Ishikawa (cell line): Measurements from ENCODE around the gene PRR12.

ENCODE experiments used
- CEBPB ChIP-seq: IDR thresholded peaks from 2 replicates; pipeline ENCODE4 v1.6.1; 2012
- CREB1 ChIP-seq: IDR thresholded peaks from 2 replicates; pipeline ENCODE4 v1.6.1; 2012; ENCODE audit warnings: low read depth
- EGR1 ChIP-seq: IDR thresholded peaks from 2 replicates; pipeline ENCODE4 v1.6.1; 2012
- EP300 ChIP-seq: IDR thresholded peaks from 2 replicates; pipeline ENCODE4 v1.6.1; 2012; ENCODE audit warnings: borderline replicate concordance
- FOXM1 ChIP-seq: IDR thresholded peaks from 2 replicates; pipeline ENCODE4 v1.6.1; 2012; ENCODE audit warnings: low read depth, borderline replicate concordance
- NFIC ChIP-seq: IDR thresholded peaks from 2 replicates; pipeline ENCODE4 v1.6.1; 2012
- RAD21 ChIP-seq: IDR thresholded peaks from 2 replicates; pipeline ENCODE4 v1.6.1; 2012; ENCODE audit warnings: low read depth
- TAF1 ChIP-seq: IDR thresholded peaks from 2 replicates; pipeline ENCODE4 v1.6.1; 2012; ENCODE audit warnings: low read depth, mild to moderate bottlenecking
- TCF12 ChIP-seq: IDR thresholded peaks from 2 replicates; pipeline ENCODE4 v1.6.1; 2012; ENCODE audit warnings: low read depth
- YY1 ChIP-seq: IDR thresholded peaks from 2 replicates; pipeline ENCODE4 v1.6.1; 2012; ENCODE audit warnings: low read depth
- ZBTB7A ChIP-seq: IDR thresholded peaks from 2 replicates; pipeline ENCODE4 v1.6.1; 2012; ENCODE audit warnings: low read depth
- TF ChIP-seq, protein P1 (sequence below): IDR thresholded peaks from 2 replicates; pipeline ENCODE4 v1.6.1; 2012; ENCODE audit warnings: low read depth, mild to moderate bottlenecking
- TF ChIP-seq, protein P2 (sequence below): IDR thresholded peaks from 2 replicates; pipeline ENCODE4 v1.6.1; 2012
- TF ChIP-seq, protein P3 (sequence below): IDR thresholded peaks from 2 replicates; pipeline ENCODE4 v1.6.1; 2012

DNA sequence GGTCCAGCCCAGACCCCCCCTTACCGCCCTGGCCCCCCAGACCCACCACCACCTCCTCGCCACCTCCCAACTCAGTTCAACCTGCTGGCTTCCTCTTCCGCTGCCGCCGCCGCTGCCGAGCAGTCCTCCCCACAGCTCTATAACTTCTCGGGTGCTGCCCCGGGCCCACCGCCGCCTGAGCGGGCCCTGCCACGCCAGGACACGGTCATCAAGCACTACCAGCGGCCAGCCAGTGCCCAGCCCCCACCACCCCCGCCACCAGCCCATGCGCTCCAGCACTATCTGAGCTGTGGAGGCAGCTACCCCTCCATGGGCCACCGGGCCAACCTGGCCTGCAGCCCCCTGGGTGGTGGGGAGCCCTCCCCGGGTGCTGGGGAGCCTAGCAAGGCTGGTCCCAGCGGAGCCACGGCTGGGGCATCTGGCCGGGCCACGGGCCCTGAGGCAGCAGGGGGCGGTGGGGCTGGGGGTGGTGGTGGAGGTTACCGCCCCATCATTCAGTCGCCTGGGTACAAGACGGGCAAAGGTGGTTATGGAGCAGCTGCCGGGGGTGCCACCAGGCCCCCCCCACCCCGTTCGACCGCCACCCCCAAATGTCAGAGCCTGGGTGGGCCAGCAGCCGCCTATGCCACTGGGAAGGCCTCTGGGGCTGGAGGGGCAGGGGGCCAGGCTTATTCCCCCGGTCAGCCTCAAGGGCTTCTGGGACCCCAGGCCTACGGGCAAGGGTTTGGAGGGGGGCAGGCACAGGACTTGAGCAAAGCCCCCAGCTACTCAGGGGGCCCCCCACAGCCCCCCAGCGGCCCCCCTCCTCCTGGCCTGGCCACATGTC, 4.2 kb downstream of the PRR12 start:
- no peak for TF ChIP-seq CREB1
- TF ChIP-seq, protein P1, sequence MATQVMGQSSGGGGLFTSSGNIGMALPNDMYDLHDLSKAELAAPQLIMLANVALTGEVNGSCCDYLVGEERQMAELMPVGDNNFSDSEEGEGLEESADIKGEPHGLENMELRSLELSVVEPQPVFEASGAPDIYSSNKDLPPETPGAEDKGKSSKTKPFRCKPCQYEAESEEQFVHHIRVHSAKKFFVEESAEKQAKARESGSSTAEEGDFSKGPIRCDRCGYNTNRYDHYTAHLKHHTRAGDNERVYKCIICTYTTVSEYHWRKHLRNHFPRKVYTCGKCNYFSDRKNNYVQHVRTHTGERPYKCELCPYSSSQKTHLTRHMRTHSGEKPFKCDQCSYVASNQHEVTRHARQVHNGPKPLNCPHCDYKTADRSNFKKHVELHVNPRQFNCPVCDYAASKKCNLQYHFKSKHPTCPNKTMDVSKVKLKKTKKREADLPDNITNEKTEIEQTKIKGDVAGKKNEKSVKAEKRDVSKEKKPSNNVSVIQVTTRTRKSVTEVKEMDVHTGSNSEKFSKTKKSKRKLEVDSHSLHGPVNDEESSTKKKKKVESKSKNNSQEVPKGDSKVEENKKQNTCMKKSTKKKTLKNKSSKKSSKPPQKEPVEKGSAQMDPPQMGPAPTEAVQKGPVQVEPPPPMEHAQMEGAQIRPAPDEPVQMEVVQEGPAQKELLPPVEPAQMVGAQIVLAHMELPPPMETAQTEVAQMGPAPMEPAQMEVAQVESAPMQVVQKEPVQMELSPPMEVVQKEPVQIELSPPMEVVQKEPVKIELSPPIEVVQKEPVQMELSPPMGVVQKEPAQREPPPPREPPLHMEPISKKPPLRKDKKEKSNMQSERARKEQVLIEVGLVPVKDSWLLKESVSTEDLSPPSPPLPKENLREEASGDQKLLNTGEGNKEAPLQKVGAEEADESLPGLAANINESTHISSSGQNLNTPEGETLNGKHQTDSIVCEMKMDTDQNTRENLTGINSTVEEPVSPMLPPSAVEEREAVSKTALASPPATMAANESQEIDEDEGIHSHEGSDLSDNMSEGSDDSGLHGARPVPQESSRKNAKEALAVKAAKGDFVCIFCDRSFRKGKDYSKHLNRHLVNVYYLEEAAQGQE: no peak
- TF ChIP-seq RAD21: no peak
- TF ChIP-seq, protein P2, sequence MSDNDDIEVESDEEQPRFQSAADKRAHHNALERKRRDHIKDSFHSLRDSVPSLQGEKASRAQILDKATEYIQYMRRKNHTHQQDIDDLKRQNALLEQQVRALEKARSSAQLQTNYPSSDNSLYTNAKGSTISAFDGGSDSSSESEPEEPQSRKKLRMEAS: no peak
- TF ChIP-seq CEBPB: no peak
- no peak for TF ChIP-seq YY1
- TF ChIP-seq TAF1: no peak
- no peak for TF ChIP-seq FOXM1
- no peak for TF ChIP-seq EP300
- TF ChIP-seq NFIC: no peak
- TF ChIP-seq ZBTB7A: no peak
- no peak for TF ChIP-seq EGR1
- TF ChIP-seq, protein P3, sequence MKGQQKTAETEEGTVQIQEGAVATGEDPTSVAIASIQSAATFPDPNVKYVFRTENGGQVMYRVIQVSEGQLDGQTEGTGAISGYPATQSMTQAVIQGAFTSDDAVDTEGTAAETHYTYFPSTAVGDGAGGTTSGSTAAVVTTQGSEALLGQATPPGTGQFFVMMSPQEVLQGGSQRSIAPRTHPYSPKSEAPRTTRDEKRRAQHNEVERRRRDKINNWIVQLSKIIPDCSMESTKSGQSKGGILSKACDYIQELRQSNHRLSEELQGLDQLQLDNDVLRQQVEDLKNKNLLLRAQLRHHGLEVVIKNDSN: no peak
- TF ChIP-seq TCF12: no peak
